SK-N-MC (cell line): ENCODE measurements around the gene SPTB.

Source experiments
- EZH2 ChIP-seq: fragments of 200-600 bp; sonication (generic); IDR thresholded peaks from one replicate; pipeline ENCODE4 v1.6.1; 2017; ENCODE audit warnings: antibody characterized with exemption
- POLR2AphosphoS5 ChIP-seq: IDR thresholded peaks from 2 replicates; pipeline ENCODE4 v1.6.1; 2012; ENCODE audit warnings: mild to moderate bottlenecking, low read depth, low read length, borderline replicate concordance

GRCh38 chr14:64914237-64915028, 34.7 kb upstream of the SPTB start, which contains the start of gene CHURC1:
- TF ChIP-seq EZH2 (no peak), POLR2AphosphoS5 (peak; percentile 94)
